Activated CD4-positive, alpha-beta T cell treated with anti-CD3 and anti-CD28 coated beads, Interleukin-2, amount 50 U/mL, for 24 hours (primary cell): Measurements from ENCODE around the gene ACVR1B.

Experiments used
- DNase-seq, 2 donors: peaks; one replicate each; pipeline ENCODE4 v3.0.0-alpha.2; 2020; ENCODE audit warnings: low read depth in 1 of 2, low spot score in 1 of 2

ACVR1B gene

DNA sequence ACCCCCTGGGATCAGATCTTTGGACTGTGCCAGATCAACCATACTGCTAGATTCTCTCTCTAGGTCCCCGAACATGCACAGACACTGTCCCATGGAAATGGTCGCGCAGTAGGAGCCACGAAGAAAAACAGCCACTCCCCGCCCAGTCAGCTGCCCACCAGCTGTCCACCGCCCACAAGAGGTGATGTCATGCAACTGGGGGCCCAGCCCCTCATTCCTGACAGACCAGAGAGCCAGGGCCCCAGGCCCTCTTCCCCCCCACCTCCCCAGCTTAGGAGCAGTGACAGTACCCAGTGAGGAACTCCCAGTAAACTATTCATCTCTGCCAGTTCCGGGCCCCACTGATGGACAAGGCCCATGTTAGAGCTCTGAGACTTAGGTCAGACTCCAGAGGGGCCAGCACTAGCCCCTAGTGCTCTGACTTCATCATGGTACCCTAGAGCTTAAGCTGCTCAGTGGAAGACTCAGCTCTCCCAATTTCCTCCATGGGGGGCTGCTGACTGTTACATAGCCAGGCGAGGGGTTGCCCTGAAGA, 51.6 kb downstream of the ACVR1B start:
- DNase-seq, result no peak

DNA sequence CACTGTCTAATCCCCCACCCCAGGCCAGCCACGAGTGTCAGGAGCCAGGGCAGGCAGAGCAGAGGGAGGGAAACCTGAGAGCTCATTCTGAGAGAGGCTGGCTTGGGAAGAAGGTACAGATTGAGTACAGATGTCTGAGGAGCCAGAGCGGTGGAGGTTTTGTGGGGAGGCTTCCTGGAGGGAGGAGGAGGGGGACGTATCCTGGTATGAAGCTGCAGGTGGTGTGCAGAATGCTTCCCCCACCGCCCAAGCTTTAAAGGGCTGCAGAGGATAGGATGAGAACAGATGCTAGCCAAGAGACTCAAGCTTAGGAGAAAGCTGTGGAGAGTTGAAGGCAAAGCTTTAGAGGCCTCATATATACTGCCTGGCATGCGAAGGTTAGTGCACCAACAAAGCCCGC, 52.1 kb downstream of the ACVR1B start:
- DNase-seq, result no peak

DNA sequence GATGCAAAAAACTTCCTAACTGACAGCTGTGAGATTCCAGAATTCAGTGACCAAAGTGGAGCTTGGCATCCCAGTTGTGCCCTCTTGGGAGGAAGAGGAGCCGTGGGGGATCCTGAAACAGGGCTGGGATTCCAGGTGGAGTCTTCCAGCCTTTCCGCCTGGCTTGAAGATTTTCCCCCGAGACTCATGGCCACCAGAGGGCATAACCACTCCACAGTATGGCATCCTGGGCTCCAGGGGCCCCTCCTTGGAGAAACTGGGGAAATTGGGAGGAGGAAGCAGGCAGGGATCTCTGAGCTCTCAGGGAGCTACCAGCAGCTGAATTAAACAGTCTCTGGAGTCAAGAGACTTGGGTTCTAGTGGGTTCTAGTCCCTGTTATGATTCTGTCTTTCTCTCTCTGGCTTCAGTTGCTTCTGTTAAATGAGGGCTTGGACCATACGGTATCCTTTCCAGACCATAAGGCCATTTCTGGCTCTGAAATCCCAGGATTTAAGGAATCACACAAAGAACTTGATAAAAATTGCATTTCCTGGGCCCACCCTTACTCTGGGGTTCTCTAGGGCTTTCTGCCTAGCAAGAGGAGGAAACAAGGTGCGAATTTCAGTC, 52.6 kb downstream of the ACVR1B start:
- DNase-seq, result no peak

DNA sequence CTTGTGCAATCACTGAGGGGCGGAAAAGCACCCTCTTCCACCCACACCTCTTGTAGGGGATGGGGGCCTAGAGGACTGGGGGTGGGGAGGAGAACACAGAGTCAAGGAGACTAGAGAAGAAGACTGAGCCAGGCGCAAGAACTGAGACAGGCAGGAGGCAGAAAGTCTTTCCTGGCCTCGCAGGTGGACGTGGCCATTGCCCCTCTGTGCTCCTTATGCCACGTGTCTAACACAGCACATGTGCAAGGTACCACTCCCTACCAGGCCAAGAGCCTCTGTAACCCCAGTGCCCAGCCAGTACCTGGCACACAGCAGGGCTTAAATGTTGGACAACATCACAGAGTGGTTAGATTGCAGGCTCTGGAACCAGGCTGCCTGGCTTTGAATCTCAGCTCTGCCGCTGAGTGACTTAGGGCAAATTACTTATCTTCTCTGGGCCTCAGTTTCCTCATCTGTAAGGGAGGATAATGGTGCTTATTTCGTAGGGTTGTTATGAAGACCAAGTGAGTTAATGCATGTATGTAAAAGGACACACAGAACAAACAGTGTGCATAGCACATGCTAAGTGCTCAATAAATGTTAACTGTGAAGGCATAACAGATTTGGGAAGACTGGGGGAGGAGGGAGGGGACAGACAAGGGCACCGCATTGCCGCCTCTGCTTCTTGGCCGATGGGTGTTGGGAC, 53.9 kb downstream of the ACVR1B start:
- DNase-seq, result no peak

DNA sequence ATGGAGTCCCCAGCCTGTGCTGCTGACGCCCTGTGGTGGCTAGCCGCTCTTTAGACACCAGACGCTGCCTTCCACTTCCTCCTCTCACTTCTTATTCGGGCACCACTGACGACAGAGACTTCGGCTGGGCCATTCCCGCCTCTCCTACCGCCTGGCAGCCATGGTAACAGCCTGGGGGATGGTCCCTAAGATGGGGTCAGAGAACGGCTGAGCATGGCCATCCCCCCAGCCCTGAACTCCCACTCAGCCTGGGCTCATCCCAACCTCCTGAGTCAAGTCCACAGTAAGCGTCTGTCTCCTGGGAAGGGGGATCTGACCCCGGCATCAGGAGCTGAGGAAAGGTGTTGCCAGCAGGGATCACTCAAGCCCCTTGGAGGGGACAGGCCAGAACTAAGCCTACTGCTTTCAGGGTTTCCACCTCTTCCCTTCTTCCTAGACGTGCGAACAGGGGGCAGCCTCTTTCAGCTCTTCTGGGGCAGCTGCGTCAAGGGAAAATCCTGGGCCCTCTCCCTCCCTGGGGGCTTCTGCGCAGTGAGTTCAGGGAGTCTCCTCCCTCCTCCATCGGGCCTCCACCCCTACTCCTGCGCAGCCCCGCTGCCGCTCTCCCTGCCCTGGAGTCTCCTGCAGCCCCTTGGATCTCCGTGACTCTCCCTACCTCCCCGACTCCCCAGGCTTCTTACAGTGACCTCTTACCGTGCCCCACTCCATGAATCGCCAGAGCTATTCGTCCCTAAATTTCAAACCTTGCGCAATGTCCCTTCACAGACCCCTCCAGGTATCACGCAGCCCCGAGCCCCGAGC, 54.6 kb downstream of the ACVR1B start:
- no peak for DNase-seq

DNA sequence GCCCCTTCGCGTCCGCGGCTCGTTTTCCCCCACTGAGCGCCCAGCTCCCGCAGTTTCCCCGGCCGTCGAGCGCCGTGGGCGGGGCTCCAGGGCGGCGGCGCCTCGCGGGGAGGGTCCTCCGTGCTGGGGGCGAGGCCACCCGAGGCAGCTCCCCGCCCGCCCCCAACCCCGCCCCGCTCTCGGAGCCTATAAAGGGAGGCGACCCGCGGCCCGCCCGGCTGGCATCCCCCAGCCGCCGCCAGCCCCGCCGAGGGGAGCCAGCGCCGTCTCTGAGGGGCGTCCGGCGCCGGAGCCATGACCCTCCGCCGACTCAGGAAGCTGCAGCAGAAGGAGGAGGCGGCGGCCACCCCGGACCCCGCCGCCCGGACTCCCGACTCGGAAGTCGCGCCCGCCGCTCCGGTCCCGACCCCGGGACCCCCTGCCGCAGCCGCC, 55.2 kb downstream of the ACVR1B start, which contains the start of gene TAMALIN:
TAMALIN (plus strand) TSS at position 221 of the 432 bp plus-strand sequence; CDS start at position 295, 74 bp downstream.
- peak; percentile 49 to 60 for DNase-seq

DNA sequence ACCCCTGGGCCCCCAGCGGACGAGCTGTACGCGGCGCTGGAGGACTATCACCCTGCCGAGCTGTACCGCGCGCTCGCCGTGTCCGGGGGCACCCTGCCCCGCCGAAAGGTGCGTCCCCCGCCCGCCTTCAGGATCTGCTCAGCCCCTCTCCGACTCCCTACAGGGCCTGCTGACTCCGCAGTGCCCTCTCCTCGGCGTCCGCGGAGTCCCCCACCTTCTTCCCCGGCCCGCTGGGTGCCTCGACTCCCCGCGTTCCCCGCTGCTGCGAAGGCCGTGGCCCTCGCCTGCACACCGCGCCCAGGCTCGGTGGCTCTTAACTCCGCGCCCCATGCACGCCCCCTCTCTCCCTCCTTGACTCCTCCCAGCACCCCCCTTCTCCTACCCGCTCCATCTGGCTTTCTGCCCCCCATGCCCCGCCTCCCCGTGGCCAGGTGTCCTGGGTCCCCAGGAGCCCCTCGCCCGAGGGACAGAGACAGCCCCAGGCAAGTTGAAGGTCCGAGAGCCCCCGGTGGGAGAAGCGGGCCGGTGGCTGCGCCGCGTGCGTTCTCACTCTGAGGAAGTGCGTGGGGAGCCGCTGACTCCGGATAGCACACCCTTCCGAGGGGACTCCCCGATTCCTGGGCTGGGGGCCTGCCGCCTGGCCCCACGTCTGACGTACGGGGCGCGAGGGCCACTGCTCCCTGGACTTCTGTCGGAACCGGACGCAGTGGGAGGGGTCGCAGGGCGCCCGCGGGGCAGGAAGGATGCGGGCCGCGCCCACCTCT, 55.8 kb downstream of the ACVR1B start:
- peak; percentile 18 to 27 for DNase-seq

DNA sequence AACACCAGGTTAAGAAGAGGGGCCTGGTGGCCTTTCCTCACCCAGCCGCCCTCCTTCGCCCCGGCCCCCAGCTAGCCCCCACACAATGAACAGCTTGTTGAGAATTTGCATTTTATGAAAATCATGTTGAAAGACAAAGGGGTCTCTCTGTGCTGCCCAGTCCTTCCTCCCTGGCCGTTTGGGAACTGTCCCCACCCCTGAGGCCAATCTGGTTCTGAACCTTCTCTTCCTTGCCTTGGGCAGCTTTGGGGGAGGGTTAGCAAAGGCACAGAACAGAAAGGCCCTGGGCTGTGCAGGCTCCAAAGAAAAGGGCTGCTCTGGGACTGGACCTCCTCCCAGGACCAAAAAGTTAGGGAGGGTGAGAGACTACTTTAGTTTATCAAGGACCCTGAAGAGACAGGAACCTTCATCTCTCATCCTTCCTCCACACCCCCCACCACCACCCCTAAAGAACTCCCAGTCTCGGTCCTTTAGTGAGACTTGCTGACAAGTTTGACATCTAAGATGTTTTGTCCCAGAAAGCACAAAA, 56.5 kb downstream of the ACVR1B start:
- no peak for DNase-seq

DNA sequence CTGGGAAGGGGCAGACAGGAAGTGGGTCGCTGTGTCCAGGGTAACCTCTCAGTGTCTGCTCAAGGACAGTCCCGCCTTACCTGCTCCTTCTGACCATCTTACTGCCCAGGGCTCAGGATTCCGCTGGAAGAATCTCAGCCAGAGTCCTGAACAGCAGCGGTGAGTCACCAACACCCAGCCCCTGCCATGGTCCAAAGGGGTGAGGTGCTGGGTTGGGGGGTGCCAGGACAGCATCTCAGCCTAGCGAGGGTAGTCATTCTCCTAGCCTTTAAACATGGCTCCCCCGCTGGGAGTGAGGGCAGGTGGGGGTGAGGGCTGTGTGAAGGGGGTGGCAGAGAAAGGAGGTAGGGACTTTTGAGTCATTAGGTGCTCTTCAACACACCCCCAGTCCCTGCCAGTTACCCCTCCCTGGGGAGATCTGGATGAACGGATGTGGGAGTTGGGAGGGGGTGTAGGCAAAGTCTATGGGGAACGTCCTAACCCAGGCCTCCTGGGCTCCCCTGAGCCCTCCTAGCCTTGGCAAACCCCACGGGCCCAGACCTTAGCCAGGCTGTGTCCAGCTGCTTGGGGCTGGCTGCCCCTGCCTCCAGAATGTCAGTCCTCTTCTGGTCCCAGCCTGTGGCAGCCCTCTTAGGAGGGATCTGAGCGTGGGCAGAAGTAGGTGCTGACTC, 57.7 kb downstream of the ACVR1B start:
- DNase-seq, result no peak

DNA sequence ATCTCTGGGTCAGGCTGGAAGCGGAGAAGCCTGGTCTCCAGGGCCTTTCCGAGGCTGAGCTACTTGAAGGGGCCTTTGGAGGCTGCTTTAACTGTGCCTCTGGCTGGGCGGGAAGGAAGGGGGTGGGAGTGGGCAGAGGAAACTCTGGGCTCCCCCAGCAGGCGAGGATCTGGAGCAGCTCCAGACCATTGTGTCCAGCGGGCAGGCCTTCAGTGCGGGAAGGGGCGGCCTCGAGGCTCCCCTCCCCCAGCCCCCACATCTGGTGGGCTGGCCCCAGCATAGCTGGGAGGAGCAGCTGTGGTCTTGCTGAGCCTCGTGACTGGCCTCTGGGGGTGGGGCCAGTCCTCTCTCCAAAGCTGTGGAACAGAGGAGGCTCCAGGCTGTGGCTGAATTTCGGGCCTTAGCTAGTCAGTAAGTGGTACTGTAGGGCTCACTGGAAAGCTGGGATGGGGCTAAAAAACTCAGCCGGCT, 58.7 kb downstream of the ACVR1B start:
- no peak for DNase-seq

DNA sequence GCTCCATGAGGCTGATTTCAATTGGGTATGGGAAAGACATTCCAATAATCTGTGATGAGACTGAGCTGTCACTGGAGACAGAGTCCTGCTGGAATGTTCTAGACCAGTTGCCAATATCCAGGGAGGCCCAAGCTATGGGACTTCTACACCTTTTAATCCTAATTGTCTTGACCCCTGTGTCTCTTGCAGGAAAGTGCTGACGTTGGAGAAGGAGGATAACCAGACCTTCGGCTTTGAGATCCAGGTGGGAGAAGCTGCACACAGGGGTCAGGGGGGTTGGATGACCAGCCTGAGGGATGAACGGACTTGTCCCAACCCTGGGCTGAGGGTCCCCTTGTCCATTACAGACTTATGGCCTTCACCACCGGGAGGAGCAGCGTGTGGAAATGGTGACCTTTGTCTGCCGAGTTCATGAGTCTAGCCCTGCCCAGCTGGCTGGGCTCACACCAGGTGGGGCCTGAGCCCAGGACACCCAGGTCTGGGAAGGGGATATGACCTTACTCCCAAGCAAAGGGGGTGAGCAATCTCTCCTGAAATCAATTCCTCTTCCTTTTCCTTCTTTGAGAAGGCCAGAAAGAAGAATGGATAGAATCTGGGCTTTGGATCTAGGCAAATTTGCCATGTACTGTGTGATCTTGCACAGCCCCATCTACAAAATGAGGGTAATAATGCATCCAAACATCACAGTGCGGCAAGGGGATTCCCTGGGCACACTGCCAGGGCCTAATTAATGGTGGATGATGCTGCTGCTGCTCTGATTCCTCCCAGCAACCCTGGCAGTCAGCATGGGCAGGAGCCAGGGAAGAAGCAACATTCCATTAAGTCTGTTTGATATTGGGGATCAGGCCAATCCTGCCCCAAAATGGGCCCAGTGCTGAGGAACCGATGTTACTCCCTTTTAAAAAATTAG, 59.4 kb downstream of the ACVR1B start:
- DNase-seq, result no peak

DNA sequence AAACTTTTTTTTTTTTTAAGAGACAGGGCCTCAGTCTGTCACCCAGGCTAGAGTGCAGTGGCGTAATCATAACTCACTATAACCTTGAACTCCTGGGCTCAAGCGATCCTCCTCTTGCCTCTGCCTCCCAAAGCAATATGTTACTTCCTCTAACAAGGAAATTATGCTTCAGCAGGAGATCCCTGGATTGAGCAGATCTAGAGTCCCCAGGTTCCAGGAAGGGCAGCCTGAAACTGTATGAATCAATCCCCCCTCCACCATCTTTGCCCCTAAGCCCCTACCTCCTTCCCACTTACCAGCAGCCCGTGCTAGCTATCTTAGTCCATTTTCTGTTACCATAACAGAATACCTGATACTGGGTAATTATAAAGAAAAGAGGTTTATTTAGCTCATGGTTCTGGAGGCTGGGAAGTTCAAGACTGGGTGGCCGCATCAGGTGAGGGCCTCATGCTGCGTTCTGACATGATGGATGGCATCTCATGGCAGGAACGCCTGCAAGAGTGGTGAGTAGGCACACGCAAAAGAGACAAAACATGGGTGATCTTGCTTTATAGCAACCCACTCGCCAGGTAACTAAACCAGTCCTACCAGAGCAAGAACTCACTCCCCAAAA, 60.2 kb downstream of the ACVR1B start:
- DNase-seq, result no peak

DNA sequence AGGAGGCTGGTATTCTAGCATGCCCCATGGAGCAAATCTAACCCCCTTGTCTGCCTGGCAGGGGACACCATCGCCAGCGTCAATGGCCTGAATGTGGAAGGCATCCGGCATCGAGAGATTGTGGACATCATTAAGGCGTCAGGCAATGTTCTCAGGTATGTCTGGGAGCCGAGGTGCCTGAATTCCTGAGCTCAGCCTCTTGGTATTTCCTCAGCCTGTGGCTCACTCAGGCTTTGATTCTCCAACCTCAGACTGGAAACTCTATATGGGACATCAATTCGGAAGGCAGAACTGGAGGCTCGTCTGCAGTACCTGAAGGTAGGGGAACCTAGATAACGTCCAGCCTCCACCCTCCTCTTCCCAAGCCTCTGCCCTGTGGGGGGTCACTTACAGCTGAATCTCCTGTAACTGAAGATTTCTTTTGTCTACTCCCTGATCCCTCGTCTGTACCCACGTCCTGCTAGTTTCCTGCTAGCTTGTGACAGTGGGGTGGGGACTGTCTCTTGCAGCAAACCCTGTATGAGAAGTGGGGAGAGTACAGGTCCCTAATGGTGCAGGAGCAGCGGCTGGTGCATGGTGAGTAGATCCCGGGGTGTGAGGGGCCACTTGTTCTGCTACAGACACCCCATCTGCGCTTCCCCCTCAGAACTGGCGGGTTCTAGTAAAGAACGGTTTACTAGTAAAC, 62.3 kb downstream of the ACVR1B start:
- DNase-seq, result no peak

DNA sequence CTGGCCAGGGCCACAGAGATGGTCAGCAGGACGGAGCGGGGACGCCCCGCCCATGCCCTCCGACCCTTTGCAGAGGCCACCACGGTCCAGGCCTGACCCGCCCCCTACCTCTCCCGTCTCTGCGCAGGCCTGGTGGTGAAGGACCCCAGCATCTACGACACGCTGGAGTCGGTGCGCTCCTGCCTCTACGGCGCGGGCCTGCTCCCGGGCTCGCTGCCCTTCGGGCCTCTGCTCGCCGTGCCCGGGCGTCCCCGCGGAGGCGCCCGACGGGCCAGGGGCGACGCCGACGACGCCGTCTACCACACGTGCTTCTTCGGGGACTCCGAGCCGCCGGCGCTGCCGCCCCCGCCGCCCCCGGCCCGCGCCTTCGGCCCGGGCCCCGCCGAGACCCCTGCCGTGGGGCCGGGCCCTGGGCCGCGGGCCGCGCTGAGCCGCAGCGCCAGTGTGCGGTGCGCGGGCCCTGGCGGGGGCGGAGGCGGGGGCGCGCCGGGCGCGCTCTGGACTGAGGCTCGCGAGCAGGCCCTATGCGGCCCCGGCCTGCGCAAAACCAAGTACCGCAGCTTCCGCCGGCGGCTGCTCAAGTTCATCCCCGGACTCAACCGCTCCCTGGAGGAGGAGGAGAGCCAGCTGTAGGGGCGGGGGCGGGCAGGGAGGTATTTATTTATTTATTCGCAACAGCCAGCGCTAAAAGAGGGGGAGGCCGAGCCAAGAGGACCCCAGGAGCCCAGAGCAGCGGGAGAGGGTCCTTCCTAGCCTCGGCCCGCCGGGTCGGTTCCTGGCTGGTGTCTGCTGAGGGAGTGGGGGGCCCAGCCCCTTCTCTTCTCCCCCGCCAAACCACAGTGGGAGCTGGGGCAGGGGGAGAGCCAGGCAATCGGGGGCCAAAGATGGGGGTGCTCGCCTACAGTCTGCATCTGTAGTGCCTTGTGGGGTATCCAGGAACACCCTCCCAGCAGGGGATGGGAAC, 63.4 kb downstream of the ACVR1B start:
- no peak for DNase-seq

DNA sequence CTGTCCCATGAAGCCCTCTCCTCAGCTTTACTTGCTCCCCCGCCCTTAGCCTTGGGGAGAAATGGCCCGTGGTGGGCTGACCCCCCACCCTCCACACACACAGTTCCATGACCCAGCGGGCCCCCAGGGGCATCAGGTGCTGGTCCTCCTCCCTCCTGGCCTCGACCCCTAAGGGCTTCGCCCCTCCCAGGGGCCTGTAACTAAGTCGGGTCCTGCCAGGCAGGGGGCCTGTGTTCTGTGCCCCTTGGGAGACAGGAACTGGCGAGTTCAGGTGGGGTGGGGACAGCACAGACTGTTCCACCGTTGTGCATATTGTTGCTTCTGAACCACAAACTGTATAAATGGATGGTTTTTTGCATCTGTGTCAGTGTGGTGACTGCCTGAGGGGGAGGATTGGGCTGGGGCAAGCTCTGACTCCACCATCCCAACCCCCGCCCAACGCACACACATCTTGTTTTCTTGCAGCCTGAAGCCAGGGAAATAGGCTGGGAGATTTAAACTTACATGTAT, 64.1 kb downstream of the ACVR1B start:
- no peak for DNase-seq

DNA sequence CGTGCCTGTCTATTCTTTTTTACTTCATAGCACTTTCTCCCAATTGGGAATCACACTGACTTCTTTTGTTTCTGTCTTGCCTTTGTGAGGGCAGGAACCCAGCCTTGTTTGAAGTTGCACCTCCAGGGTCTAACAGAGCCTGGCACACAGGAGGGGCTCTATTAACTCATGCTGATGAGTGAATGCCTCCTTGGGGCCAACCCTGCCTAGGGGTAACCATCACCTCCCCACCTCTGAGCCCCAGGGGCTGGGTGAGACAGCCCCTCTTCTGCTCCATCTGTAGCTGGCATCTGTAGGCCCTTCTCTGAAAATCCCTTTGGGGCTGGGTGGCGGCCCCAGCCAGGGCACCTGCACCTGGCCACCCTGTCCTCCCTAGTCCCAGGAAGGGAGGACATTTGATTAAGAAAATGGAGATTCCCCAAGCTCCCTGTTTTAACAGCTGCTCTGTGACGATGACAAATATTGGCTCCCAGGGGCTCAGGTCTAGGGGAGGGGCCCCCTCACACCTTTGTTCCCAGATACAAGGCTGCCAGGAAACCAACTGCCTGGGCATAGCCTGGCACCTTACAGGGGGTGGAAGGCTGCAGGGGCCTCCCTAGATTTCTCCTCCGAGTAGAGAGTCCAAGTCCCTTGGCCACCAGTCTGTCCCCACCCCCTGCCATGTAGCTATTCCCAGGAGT, 67.1 kb downstream of the ACVR1B start:
- DNase-seq, result no peak
